ENCODE data around the gene MIGA1.
"Not testable (repeated sequence)": the region's sequence is repeated elsewhere in the genome, so short reads cannot be mapped to it uniquely, and the experiment has no call there.

MIGA1 gene

DNA sequence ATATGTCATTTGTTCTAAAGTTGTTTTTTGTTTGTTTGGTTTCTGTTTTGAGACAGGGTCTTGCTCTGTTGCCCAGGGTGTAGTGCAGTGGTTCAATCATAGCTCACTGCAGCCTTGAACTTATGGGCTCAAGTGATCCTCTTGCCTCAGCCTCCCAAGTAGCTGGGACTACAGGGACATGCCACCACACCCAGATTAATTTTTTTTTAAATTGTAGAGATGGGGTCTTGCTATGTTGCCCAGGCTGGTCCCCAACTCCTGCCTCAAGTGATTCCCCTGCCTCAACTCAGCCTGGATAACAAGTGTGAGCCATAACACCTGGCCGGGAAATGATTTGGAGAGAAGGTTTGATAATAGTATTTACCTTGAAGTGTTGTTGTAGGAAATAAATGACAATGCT lies 127.2 kb downstream of the MIGA1 start:
- DNase-seq (ENCODE audit: low read depth in 1 of 2, low spot score in 1 of 2): no peak

DNA sequence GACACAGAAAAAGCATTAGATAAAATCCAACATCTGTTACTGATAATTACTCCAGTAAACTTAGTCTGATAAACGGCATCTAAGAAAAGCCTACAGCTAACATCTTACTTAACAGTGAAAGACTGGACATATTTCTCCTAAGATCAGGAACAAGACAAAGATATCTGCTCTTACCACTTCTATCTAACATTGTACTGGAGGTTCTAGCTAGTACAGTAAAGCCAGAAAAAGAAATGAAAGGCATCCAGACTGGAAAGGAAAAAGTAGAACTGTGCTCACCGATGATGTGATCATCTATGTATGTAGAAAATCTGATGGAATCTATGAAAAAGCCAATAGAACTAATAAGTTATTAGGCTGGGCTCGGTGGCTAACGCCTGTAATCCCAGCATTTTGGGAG lies 130.7 kb downstream of the MIGA1 start:
- no peak for DNase-seq (ENCODE audit: low read depth in 1 of 2, low spot score in 1 of 2)

DNA sequence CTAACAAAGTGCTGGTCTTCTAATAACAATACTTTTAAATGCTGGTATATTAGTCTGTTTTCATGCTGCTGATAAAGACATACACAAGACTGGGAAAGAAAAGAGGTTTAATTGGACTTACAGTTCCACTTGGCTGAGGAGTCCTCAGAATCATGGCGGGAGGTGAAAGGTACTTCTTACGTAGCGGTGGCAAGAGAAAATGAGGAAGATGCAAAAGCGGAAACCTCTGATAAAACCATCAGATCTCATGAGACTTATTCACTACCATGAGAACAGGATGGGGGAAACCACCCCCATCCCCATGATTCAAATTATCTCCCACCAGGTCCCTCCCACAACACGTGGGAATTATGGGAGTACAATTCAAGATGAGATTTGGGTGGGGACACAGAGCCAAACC lies 139.5 kb downstream of the MIGA1 start:
- not testable (repeated sequence) for DNase-seq (ENCODE audit: low read depth in 1 of 2, low spot score in 1 of 2)

DNA sequence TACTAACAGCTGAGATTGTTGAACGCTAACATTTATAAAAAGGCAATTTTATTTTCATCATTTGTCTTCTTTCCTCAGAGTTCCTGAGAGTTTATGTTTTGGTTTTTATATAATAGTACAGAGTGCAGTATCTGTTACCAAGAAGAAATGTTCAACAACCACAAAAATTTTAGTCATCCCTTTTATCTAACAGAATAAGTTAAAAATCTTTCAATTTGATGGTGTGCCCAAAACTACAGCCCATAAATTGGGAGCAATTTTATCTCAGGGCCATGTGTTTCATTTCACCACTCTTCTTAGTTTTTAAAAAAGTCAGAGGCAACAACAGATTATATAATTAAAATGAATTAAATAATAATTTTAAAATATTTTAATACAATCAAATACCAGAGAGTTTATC lies 146.1 kb downstream of the MIGA1 start:
- DNase-seq (ENCODE audit: low read depth in 1 of 2, low spot score in 1 of 2): no peak

DNA sequence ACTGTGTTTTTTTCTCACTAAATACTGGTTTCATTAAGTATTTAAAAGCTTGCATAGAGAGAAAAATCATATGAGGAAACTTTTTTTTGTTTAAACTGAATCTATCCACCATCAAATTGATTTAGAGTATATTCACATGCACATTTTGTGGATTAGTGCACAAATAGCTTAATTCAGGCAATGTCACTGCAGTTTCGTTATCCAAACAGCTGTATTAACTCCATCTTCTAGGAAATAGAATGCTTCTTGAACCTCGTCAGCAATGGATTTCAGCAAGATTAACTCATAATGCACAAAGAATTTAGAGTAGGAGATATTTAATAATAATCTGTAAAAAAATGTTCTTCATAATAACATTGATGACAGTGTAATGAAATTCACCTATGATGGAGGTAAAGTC lies 146.5 kb downstream of the MIGA1 start:
- no peak for DNase-seq (ENCODE audit: low read depth in 1 of 2, low spot score in 1 of 2)

DNA sequence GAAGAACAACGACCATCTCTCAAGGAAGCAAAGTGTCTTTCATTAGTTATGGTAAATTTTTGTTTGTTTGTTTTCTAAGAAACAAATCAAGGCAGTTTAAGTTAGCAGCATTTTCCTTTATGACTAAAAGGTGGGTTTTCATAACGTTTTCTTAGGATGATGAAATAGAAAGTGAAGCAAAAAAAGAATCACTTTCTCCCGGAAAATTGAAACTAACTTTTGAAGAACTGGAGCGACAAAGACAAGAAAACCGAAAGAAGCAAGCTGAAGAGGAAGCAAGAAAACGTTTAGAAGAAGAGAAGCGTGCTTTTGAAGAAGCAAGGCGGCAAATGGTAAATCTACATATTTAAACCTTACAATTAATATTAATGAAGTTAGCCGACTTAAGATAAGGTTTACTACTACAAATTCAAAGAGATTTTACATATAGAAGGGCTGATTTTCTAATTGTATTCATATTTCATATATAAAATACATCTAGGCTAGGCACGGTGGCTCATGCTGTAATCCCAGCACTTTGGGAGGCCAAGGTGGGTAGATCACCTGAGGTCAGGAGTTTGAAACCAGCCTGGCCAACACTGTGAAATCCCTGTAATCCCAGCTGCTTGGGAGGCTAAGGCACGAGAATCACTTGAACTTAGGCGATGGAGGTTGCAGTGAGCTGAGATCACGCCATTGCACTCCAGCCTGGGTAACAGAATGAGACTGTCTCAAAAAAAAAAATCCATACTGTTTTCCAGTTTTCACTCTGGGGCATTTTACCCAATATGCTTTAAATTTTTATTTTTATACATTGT lies 147.3 kb downstream of the MIGA1 start:
- DNase-seq (ENCODE audit: low read depth in 1 of 2, low spot score in 1 of 2): no peak

DNA sequence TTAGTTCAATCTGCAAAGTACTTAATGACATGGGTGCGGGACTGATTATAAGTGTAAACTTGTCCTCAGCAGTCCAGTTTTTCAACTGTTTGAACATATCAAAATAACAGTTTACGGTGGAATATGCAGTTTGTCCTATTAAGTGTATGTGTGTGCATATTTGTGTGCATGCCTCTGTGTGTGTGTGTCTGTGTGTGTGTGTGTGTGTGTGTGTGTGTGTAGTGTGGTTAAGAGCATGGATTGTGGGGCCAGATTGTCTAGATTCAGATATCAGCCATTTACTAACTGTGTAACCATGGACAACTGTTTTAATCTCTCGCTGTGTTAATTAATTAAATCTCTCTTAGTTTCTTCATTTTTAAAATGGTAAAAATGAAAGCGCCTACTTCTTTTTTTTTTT lies 148.0 kb downstream of the MIGA1 start:
- no peak for DNase-seq (ENCODE audit: low read depth in 1 of 2, low spot score in 1 of 2)
